Middle frontal gyrus (tissue), 1 donor: ENCODE results near the gene HMGN2.

Experiments used
- DNase-seq: peaks from one replicate; pipeline ENCODE4 v3.0.0-alpha.2; 2015; ENCODE audit warnings: low spot score; ENCODE audit errors: extremely low spot score

The HMGN2 gene

DNA sequence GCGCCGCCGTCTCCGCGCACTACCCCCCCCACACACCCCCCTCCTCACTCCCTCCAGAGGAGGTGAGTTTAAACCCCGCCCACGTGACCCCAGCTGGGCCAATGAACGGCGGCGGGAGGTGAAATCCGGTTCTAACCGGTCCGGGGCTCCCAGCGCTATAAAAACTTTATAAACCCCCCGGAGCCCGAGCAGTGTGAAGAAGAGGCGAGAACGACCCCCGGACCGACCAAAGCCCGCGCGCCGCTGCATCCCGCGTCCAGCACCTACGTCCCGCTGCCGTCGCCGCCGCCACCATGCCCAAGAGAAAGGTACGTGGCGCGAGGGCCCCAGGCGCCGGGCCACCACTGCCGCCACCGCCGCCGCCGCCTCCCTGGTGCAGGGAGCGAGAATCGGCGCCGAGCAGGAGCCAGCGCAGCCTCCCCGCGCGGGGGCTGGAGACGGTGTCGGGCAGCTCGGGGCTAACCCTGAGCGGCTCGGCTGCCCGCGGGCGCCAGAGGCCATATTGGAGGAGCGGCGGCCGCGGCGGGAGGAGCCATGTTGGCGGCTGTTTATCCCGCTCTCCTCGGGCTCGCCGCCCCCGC is at the start of gene HMGN2:
Gene HMGN2 (plus strand): TSS at position 121 of the 581 bp plus-strand sequence. CDS start 173 bp downstream, at position 294.
- DNase-seq: peak; percentile 84

DNA sequence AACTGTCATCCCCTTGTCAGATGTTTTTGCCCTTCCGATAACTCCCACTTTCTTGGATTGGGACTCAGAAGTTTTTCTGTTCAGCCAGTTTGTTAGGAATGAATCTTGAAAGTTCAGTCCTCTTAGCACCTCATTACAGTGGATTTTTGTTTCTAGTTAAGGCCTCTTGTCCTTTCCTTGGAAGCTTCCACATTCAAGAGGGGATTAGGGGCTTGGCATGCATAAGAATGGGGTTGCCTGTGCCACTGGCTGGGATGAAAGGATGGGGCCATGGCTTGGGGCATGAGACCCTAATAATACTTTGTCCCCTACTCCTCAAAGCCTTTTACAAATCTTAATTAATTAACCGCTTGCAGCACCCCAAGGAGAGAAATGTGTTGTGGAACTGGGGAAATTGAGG is 42.5 kb upstream of the HMGN2 start:
- no peak for DNase-seq

DNA sequence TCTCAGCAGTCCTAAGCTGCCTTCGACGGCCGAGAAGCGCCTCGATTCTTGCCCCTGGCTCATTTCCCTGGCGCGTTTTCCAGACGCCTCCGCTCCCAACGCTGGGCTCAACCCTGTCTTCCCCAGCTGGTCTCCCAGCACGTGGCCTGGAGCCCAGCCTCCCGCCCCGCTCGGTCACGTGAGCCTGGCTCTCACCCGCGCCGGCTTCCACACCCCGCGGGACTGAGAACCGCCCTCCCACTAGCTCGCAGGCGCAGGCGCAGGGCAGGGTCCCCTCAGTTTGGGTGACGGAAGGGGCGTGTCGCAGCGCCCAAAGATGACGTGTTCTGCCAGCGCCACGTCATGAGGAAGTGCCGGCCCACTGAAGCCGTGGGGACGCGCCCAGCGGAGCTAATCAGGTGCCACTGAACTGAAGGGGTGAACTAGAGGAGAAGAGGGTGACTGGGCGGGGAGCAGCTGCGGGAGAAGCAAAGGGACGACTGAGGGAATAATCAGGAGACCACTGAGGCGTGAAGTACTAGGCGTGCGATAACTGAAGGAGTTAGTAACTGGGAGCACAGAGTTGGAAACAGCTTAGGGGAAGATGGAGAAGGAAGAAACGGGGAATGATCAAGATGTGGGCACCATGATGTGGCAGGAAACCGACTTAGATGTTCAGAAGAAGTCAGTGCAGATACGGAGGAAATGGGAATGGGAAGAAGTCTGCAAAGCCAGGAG is 40.1 kb upstream of the HMGN2 start, which contains the start of gene DHDDS:
Gene DHDDS (plus strand): TSS at position 343 of the 717 bp plus-strand sequence. CDS start 625 bp downstream, outside the sequence.
- DNase-seq: peak; percentile 95

DNA sequence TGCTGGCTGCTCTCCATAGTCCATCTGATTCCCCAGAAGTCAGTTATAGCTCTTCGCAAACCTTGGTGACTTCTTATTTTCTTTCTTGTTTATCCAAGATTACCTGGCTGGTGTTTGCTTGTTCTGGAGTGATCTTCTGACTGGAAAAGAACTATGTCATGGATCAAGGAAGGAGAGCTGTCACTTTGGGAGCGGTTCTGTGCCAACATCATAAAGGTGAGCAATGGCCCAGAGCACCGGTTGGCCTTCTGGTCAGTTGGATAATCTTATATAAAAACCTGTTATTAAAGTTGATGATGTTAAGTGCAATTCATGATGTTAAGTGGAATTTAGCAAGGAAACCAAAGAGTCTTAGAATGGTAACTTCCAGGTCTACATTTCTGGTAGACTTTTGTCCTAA is 39.4 kb upstream of the HMGN2 start:
- DNase-seq: no peak

DNA sequence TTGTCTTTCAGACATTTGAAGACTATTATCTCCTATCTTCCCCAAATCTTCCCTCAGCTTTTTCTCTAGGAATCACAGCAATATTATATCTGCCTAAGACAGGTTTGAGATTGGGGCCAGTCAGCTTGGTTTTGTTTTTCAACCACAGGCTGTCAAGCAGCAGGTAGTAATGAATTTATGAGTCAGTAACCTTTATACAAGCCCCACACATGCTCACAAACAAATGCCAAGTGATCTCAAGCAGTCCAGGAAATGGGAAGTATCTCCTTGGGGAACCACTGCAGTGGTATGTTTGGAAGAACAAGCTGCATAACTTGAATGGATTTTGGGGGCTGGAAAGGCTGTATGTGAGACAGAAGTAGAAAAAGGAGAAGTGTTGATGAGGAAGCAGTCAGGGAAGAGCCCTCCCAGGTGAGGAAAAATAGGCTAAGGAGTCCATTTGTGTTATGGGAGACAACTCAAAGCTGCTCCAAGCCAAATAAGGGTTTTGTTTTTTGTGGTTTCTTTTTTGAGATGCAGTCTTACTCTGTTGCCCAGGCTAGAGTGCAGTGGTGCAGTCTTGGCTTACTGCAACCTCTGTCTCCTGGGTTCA is 38.0 kb upstream of the HMGN2 start:
- no peak for DNase-seq

DNA sequence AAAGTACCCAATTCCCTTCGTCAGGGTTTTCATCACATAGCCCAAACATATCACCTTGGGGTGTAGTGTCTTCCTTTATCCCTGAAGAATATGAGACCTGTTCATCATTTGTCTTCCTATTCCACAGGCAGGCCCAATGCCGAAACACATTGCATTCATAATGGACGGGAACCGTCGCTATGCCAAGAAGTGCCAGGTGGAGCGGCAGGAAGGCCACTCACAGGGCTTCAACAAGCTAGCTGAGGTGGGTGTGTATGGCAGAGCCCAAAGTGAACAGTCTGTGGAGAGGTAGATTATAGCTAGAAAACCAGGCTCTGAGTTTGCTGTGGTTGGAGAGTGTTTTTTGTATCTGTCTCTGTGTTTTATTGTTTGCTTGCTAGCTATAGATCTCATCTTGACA is 34.2 kb upstream of the HMGN2 start:
- DNase-seq: no peak

DNA sequence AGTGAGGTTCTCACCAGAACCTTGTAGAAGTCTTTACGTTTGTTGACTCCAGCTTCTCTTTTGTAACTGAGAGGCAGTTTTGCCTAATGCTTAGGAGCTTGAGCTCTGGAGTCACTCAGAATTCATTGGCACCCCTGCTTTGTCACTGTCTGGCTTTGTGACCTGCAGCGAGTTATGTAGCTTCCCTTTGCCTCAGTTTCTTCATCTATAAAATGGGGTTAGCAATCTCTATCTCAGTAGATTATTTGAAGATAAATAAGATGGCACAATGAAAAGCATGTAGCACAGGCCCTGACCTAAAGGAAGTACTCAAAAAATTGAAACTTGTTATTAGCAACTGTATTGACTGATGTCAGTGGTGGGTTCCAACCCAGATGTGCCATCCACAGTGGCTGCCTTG is 32.0 kb upstream of the HMGN2 start:
- no peak for DNase-seq

DNA sequence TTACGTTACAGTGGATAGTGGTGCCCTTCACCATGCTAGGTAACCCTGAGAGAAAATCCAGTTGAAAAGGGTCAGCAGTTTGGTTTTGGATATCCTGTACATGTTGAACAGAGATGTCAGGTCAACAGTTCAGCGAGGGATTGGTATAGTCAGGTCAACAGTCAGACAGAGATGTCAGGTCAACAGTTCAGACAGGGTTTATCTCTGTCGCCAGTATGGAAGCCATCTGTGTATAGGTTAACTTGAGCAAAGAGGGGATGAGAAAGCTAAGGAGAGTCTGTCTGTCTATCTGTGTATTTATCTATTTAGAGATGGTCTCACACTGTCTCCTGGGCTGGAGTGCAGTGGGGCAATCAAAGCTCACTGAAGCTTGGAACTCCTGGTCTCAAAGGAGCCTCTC is 22.4 kb upstream of the HMGN2 start:
- DNase-seq: no peak

DNA sequence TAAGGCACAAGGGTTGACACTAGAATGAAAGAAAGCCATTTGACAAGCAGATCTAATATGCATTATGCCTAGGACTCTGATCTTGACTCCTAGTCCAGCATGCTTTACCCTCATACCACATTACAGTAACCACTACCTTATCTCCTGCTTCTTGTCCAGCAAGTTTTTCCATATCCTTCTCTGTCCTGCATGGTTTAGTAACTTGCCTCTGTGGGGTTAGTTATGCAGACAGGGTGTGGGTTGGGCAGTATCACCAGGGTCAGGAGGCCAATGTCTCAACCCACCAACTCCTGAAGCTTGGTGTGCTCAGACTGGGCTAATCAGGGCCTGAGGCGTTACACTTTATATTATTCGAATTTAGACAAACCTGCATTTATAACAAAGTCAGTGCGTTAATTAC is 21.3 kb upstream of the HMGN2 start:
- no peak for DNase-seq

DNA sequence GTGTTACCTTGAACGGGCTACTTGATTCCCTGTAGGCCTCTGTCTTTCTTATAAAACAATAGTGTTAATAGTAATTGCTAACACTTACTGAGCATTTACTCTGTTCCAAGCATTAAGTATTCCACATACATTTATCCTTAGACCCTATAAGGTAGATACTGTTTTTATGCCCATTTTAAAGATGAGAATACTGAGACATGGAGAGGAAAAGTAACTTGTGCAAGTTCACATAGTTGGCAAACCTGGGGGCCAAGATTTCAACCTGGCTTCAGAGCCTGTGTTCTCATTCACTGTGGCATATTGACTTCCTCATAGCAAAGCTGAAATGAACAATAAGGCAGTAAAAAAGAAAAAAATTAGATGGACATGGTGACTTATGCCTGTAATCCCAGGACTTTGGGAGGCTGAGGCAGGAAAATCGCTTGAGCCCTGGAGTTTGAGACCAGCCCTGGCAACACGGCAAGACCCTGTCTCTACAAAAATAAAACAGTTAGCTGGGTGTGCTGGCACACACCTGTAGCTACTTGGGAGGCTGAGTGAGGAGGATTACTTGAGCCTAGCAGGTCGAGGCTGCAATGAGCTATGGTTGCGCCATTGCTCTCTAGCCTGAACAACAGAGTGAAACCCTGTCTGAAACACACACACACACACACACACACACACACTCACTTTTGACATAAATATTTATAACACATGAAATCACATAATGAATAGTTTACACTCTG is 19.6 kb upstream of the HMGN2 start:
- no peak for DNase-seq

DNA sequence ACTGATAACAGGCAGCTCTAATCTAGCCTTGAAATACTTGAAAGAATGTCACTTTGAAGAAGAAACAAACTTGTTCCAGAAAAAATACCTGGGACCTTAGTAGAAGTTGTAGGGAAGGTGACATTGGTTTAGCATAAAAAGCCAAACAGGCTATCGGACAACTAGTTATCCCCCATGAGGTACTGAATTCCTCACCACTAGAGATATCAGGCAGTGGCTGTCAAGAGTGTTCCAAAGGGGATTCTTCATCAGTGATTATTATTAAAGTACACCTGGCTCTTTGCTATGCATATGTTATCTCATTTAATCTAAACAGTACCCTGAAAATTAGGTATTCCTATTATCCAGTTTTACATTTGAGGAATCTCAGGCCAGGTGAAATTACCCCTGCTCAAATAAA is 13.1 kb upstream of the HMGN2 start:
- DNase-seq: no peak

DNA sequence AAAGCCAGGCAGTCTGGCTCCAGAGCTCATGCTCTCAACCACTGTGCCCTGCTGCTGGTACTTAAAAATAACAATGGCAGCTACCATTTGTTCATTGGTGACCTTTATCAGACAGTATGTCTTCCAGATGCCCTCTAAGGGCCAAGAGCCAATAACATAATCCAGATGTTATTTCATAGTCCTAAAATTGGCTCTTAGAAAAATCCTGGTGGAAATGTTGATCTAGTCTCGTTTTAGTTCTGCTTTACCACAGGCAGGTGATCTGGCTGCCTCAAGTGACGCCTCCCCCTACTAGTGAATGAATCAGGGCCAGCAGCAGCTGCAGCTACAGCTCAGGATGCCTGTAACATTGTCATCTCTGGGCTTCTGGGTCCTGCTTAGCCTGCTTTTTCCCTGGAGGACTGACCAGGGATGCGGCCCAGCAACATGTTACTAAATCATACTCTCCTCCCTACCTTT is 12.6 kb upstream of the HMGN2 start:
- DNase-seq: no peak

DNA sequence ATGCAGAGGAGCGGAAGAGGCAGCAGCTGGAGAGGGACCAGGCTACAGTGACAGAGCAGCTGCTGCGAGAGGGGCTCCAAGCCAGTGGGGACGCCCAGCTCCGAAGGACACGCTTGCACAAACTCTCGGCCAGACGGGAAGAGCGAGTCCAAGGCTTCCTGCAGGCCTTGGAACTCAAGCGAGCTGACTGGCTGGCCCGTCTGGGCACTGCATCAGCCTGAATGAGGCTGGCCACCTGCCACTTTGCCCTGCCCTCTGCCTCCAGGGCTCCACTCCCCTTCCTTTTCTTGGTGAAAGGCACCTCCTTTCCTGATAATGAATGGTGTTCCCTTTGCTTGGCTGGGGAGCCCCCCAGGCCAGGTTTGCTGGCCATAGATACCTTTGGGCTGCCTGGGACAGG is 3.3 kb upstream of the HMGN2 start:
- DNase-seq: no peak

DNA sequence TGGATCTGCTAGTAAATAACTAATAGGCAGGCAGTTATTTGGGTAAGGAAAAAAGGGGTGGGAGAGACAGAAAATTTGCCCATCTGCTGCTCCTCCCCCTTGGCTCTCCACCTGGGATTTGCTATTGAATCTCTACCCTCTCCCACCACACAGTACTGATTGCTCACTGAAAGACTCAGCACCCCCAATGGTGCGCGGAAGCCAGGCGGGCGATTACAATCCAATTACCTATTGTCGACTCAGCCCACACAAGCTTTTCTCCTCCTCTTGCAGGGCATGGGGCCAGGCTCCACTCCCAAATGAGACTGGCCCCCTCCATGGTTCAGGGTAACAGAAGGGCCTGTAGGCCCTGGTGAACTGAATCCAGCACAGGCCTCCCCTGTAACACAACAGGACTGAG is 2.7 kb upstream of the HMGN2 start:
- DNase-seq: no peak

DNA sequence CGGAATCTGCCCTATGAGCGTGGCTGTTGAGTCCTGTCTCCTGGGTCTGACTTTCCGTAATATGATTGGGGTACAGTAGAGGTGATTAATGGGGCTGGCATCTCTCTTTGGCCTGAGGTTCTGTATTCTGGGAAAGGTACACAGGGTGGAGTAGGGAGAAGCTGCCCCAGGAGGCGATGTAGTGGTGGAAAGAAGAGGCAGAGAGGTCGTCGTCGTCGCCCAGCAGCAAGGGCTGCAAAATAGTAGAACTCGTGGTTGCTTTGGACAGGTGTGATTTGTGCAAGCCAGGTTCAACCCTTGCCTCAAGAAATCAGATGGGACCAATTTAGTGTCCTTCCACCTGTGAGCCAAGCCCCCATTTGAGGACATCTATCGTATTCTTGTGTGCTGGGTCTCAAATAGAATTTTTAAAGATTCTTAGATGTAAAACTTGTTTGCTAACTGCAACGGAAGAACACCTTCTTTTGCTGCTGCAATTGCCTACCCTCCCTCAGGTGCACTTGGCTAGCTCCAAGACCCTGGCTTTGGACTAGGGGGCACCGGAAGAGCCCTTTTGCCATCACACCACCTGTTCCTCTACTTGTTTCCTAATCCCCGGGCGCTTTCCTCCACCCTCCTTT is 1.3 kb upstream of the HMGN2 start:
- DNase-seq: no peak

DNA sequence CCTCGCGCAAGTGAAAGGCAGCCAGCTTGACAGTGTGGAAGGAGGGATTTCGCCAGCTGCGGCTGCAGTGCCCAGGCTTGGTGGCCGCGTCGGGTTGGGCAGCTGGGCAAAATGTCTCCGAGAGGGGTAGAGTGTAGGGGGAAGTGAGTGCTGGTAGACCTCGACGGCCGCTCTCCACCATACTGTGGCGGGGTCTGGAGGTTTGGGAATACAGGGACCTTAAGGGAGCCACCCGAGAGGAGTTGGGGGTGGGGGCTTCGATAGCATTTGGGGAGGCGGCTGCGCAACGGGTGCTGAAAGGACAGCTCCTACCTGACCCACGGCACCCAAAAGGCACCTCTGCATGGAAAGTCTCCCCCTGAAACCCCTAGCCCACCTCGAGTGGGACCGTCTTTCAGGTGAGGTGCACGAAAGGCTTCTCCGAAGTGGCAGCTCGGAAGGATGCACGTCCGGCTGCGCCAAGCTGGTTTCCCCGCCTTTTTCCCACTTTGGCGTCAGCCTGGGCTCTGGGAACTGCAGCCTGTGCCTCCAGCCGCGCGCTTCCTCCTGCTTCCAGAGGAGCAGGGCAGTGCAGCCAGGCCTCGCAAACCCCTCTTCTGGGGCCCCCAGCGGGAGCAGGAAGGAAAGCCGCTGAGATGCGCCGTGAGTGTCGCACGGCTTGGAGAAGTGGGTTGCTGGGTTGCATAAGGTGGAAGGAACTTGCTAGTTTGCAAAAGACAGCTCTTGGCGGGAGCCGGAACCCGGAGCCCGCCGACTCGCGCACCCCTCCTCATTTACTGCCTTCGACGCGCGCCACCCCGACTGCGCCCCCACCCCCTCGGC is 531 bp upstream of the HMGN2 start:
- DNase-seq: peak; percentile 47

DNA sequence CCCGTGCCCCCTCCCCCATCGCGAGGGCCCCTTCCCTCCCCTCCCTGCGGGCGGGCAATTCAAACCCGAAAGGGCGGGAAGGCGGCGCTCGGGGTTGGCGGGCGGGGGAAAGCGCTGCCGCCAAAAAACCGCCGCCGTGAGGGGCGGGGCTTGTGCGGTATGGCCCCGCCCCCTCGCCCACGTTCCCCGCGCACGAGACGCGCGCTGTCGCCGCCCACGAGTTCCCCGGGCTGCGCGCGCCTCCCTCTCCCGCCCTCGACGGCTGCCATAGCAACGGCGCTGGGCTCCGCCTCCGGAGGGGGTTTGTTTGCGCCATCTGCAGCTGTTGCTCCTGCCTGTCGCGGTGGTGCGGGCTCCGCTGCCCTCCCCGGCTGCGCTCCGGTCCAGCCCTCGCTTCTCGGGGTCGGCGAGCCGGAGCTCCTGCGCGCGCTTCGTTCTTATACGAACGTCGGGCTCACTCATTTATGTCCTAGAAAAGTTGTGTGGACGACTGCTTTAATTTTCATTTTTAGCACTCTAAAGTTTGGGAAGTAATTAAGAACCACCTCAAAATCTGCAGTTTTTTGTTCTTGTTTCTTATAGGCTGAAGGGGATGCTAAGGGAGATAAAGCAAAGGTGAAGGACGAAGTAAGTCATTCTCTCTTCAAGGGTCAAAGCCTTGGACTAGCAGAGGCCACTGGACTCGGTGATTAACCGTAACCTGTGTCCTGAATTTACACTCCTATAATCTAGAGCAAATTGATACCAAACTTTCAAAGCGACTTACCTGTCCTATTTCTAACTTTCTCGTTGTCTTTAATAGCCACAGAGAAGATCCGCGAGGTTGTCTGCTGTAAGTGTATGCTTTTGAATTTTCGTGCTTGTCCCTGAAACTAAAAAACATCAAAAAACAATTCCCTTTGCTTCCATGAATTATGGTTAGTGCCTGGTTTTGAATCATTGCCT is 933 bp downstream of the HMGN2 start:
- peak; percentile 88 for DNase-seq

DNA sequence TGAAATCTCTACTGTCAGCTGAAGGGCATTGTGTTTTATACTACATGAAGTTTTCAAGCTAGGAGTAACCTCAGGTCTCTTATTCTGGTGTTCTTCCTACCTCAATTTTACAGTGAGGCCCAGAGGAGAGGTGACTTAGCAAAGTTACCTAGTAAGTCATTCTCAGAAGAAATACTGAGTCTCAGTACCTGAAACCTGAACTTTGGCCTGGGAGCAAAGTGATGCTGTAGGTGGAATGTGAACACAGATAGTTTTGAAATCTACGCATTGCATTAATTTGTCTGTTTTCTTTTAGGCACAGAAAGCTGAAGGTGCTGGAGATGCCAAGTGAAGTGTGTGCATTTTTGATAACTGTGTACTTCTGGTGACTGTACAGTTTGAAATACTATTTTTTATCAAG is 2.6 kb downstream of the HMGN2 start:
- no peak for DNase-seq

DNA sequence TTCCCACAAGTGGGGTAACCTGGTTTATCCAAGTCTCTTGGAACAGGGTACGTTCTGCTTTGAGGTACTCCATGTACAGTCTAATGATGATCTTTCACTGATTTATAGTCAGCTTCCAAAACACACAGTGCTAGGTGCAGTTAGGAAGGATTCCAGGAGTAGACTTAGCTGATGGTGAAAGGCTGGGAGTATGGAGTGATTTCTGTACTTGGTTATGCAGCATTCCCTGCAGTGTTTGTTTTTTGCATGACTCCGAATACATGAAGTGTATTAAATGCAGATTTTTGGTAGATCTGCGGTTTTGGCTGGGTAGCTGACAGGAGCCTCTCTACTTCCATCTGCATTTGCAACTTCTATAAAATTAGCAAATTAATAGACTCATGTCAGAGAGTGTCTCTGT is 3.7 kb downstream of the HMGN2 start:
- no peak for DNase-seq

DNA sequence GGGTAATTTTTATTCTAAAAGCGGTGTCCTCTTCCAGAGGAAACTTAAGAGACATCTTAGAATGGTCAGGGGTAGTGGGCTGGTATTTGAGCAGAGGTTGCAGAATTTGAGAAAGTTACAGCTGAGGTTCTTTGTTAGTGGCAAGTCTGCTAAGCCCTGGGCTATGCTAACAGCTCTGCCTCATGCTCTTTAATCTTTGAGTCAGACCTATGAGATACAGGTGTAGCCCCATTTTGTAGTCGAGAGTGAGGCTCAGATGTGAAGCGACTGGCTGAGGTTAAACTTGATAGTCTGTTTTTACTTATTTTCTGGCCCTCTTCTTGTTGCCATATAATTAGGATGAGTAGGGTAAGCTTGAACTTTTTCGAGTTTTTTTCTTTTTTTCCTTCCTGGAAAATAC is 4.7 kb downstream of the HMGN2 start:
- no peak for DNase-seq
